Measurements from ENCODE around the gene PDZRN3.

The PDZRN3 gene

DNA sequence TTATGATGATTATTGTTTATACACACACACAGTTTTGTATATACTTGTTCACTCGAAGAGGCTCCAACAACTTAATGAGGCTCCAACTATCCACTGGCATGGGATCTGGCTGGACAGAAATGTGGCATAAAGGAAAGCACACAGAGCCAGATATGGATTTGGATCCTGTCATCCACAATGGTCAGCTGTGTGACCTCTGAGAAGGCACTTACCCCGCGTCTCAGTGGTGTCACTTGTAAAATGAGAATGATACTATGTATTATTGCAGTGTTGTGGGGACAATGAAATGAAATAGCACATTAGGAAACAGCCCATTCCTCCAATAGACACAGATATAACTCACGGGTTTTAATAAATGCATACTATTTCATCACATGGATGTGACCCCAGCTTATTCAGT is 42.2 kb downstream of the PDZRN3 start:
- TF ChIP-seq, protein P1, sequence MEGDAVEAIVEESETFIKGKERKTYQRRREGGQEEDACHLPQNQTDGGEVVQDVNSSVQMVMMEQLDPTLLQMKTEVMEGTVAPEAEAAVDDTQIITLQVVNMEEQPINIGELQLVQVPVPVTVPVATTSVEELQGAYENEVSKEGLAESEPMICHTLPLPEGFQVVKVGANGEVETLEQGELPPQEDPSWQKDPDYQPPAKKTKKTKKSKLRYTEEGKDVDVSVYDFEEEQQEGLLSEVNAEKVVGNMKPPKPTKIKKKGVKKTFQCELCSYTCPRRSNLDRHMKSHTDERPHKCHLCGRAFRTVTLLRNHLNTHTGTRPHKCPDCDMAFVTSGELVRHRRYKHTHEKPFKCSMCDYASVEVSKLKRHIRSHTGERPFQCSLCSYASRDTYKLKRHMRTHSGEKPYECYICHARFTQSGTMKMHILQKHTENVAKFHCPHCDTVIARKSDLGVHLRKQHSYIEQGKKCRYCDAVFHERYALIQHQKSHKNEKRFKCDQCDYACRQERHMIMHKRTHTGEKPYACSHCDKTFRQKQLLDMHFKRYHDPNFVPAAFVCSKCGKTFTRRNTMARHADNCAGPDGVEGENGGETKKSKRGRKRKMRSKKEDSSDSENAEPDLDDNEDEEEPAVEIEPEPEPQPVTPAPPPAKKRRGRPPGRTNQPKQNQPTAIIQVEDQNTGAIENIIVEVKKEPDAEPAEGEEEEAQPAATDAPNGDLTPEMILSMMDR (IDR thresholded peaks at IDR 0.05; ENCODE audit: poor library complexity, severe bottlenecking) = no peak
- H3K27me3 ChIP-seq (ENCODE audit: insufficient read depth, poor library complexity, severe bottlenecking) = no peaks in the 10 kb centered on the region
- DNase-seq (ENCODE audit: low spot score) = no peak
- ATAC-seq (ENCODE audit: low read depth) = no peak
- no peaks in the 10 kb centered on the region for H3K4me1 ChIP-seq (ENCODE audit: insufficient read depth, poor library complexity, severe bottlenecking)
- H3K9me3 ChIP-seq (ENCODE audit: severe bottlenecking) = no peaks in the 10 kb centered on the region
- no peak overlapping the region for H3K27ac ChIP-seq (ENCODE audit: poor library complexity, severe bottlenecking)
- no peak overlapping the region for H3K4me3 ChIP-seq (ENCODE audit: severe bottlenecking)
- H3K36me3 ChIP-seq (ENCODE audit: low read depth) = no peaks in the 10 kb centered on the region

GRCh38 chr3:73581134-73581846 is 43.5 kb downstream of the PDZRN3 start:
- TF ChIP-seq, protein P1 (IDR thresholded peaks at IDR 0.05; ENCODE audit: poor library complexity, severe bottlenecking) = no peak
- Histone ChIP-seq H3K4me3 (ENCODE audit: severe bottlenecking) (no peak overlapping the region), H3K4me1 (ENCODE audit: insufficient read depth, poor library complexity, severe bottlenecking) (no peaks in the 10 kb centered on the region), H3K9me3 (ENCODE audit: severe bottlenecking) (no peaks in the 10 kb centered on the region), H3K27ac (ENCODE audit: poor library complexity, severe bottlenecking) (no peak overlapping the region), H3K36me3 (ENCODE audit: low read depth) (no peaks in the 10 kb centered on the region), H3K27me3 (ENCODE audit: insufficient read depth, poor library complexity, severe bottlenecking) (no peaks in the 10 kb centered on the region)
- ATAC-seq (ENCODE audit: low read depth) (no peak), DNase-seq (ENCODE audit: low spot score) (no peak)

DNA sequence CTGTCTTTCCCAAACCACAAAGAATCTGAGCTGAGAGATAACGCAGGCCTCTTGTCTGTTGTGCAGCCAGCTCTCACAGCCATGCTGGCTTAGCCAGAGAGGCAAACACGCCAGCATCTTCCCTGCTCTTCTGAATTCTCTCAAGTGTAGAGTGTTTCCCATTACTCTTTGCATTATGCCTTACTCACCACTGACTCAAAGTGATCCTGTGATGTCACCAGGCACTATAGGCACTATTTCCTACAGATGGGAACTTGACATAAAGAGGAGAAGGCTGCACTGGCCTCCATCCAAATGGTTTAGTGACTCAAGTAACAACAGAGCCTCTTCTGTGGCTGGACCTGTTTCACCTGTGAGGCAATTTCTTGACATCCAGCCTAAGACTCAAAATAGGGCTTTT is 44.4 kb downstream of the PDZRN3 start:
- Histone ChIP-seq H3K4me3 (ENCODE audit: severe bottlenecking) (no peak overlapping the region), H3K4me1 (ENCODE audit: insufficient read depth, poor library complexity, severe bottlenecking) (no peaks in the 10 kb centered on the region), H3K27me3 (ENCODE audit: insufficient read depth, poor library complexity, severe bottlenecking) (no peaks in the 10 kb centered on the region), H3K36me3 (ENCODE audit: low read depth) (no peaks in the 10 kb centered on the region), H3K9me3 (ENCODE audit: severe bottlenecking) (no peaks in the 10 kb centered on the region), H3K27ac (ENCODE audit: poor library complexity, severe bottlenecking) (no peak overlapping the region)
- TF ChIP-seq, protein P1 (IDR thresholded peaks at IDR 0.05; ENCODE audit: poor library complexity, severe bottlenecking) = no peak
- DNase-seq (ENCODE audit: low spot score) = peak; percentile 66
- peak; percentile 90 for ATAC-seq (ENCODE audit: low read depth)

- no peak overlapping the region for H3K4me3 ChIP-seq (ENCODE audit: severe bottlenecking)
- H3K27ac ChIP-seq (ENCODE audit: poor library complexity, severe bottlenecking) = no peak overlapping the region
- H3K36me3 ChIP-seq (ENCODE audit: low read depth) = no peaks in the 10 kb centered on the region
- TF ChIP-seq, protein P1 (IDR thresholded peaks at IDR 0.05; ENCODE audit: poor library complexity, severe bottlenecking) = no peak
- ATAC-seq (ENCODE audit: low read depth) (no peak), DNase-seq (ENCODE audit: low spot score) (no peak)
- no peaks in the 10 kb centered on the region for H3K27me3 ChIP-seq (ENCODE audit: insufficient read depth, poor library complexity, severe bottlenecking)
- H3K4me1 ChIP-seq (ENCODE audit: insufficient read depth, poor library complexity, severe bottlenecking) = no peaks in the 10 kb centered on the region
- H3K9me3 ChIP-seq (ENCODE audit: severe bottlenecking) = no peaks in the 10 kb centered on the region
Observed at GRCh38 chr3:73577704-73578103, 47.0 kb downstream of the PDZRN3 start.

GRCh38 chr3:73576999-73577461 is 47.7 kb downstream of the PDZRN3 start:
- no peak for ATAC-seq (ENCODE audit: low read depth)
- Histone ChIP-seq H3K4me1 (ENCODE audit: insufficient read depth, poor library complexity, severe bottlenecking) (no peaks in the 10 kb centered on the region), H3K9me3 (ENCODE audit: severe bottlenecking) (no peaks in the 10 kb centered on the region), H3K27me3 (ENCODE audit: insufficient read depth, poor library complexity, severe bottlenecking) (no peaks in the 10 kb centered on the region), H3K36me3 (ENCODE audit: low read depth) (no peaks in the 10 kb centered on the region), H3K27ac (ENCODE audit: poor library complexity, severe bottlenecking) (no peak overlapping the region), H3K4me3 (ENCODE audit: severe bottlenecking) (no peak overlapping the region)
- TF ChIP-seq, protein P1 (IDR thresholded peaks at IDR 0.05; ENCODE audit: poor library complexity, severe bottlenecking) = no peak
- no peak for DNase-seq (ENCODE audit: low spot score)
